ENCODE data around the gene GSTA3.
"Not testable (repeated sequence)": the region's sequence is repeated elsewhere in the genome, so short reads cannot be mapped to it uniquely, and the experiment has no call there.

GSTA3 gene

GRCh38 chr6:52870335-52871091 is 39.0 kb downstream of the GSTA3 start:
- not testable (repeated sequence) for DNase-seq (ENCODE audit: insufficient read length, low spot score); FAIRE-seq

GRCh38 chr6:52868899-52869298 is 40.6 kb downstream of the GSTA3 start:
- FAIRE-seq; DNase-seq (ENCODE audit: insufficient read length, low spot score): not testable (repeated sequence)

- DNase-seq (ENCODE audit: insufficient read length, low spot score) (no peak), FAIRE-seq (no peak)
These were observed 41.3 kb downstream of the GSTA3 start for GRCh38 chr6:52868240-52868639.

GRCh38 chr6:52861151-52861550 is 48.3 kb downstream of the GSTA3 start:
- FAIRE-seq; DNase-seq (ENCODE audit: insufficient read length, low spot score): not testable (repeated sequence)

GRCh38 chr6:52858416-52858815 is 51.1 kb downstream of the GSTA3 start:
- no peak for FAIRE-seq
- DNase-seq (ENCODE audit: insufficient read length, low spot score), result no peak

GRCh38 chr6:52856137-52856536 is 53.4 kb downstream of the GSTA3 start:
- DNase-seq (ENCODE audit: insufficient read length, low spot score); FAIRE-seq: not testable (repeated sequence)

- DNase-seq (ENCODE audit: insufficient read length, low spot score), result no peak
- no peak for FAIRE-seq
These were observed 60.4 kb downstream of the GSTA3 start for GRCh38 chr6:52849137-52849536.
